CD4-positive, alpha-beta T cell (primary cell): ENCODE results near the gene ADCY5. TPM values are rescaled to one million over a fixed set of nuclear protein-coding genes. Genes with fewer than 3 reads are reported as not detected.

Experiments
- ATAC-seq: fragments of 200-7000 bp; cut with Tn5 transposase; one replicate; pipeline ENCODE4 v1.10.0; 2022; ENCODE audit warnings: mild to moderate bottlenecking; ENCODE audit not compliant: poor library complexity
- CTCF ChIA-PET: fragments of 350-600 bp; sonication (Branson Sonifier 250); formaldehyde crosslinking; loops from one replicate; lab custom pipeline; 2021; ENCODE audit warnings: antibody characterized with exemption, inconsistent platforms; lab: Charles Lee
- POLR2A ChIA-PET: fragments of 350-600 bp; sonication (Branson Sonifier 250); formaldehyde crosslinking; loops from one replicate; lab custom pipeline; 2021; ENCODE audit warnings: antibody characterized with exemption, inconsistent platforms; lab: Charles Lee
- DNase-seq, 14 experiments: peaks; one replicate each; pipeline ENCODE4 v3.0.0-alpha.2; 2013 to 2020; ENCODE audit warnings: mixed read lengths in 2 of 14
- H3K27ac ChIP-seq, 2 donors: one replicate each; pipeline versions ENCODE4 v1.5.1 to v1.7.0; 2013; ENCODE audit warnings: low read length in 2 of 2, low read depth in 1 of 2, mild to moderate bottlenecking in 1 of 2
- H3K27me3 ChIP-seq, 2 experiments: 1 replicate in 1 of 2; 2 replicates in 1 of 2; pipeline versions ENCODE4 v1.6.1 to v1.7.0; 2013; ENCODE audit warnings: low read length in 2 of 2, control low read depth in 1 of 2, mild to moderate bottlenecking in 1 of 2, moderate library complexity in 1 of 2; ENCODE audit not compliant: insufficient read depth in 2 of 2, control insufficient read depth in 1 of 2
- H3K36me3 ChIP-seq: one replicate; pipeline ENCODE4 v1.6.1; 2013; ENCODE audit warnings: low read length, control low read depth; ENCODE audit not compliant: insufficient read depth
- H3K4me1 ChIP-seq: one replicate; pipeline ENCODE4 v1.6.1; 2013; ENCODE audit warnings: low read length, control low read depth; ENCODE audit not compliant: insufficient read depth
- H3K4me3 ChIP-seq: one replicate; pipeline ENCODE4 v1.5.1; 2013; ENCODE audit warnings: mild to moderate bottlenecking, low read length, moderate library complexity
- H3K9me3 ChIP-seq, 2 experiments: 1 replicate in 1 of 2; 2 replicates in 1 of 2; pipeline versions ENCODE4 v1.6.1 to v1.7.0; 2013; ENCODE audit warnings: low read length in 2 of 2, mild to moderate bottlenecking in 2 of 2, control low read depth in 1 of 2, moderate library complexity in 1 of 2; ENCODE audit not compliant: control insufficient read depth in 1 of 2, insufficient read depth in 1 of 2
- H3K27ac Mint-ChIP-seq: one replicate; pipeline ENCODE4 v1.8.0; 2020; ENCODE audit warnings: mixed read lengths
- H3K27me3 Mint-ChIP-seq: one replicate; pipeline ENCODE4 v1.8.0; 2021; ENCODE audit warnings: mixed read lengths
- H3K36me3 Mint-ChIP-seq: one replicate; pipeline ENCODE4 v1.8.0; 2021; ENCODE audit warnings: low read depth, mixed read lengths
- H3K4me1 Mint-ChIP-seq: one replicate; pipeline ENCODE4 v1.8.0; 2021; ENCODE audit warnings: low read depth, mixed read lengths
- H3K4me3 Mint-ChIP-seq: one replicate; pipeline ENCODE4 v1.8.0; 2020; ENCODE audit warnings: mild to moderate bottlenecking, mixed read lengths
- H3K9me3 Mint-ChIP-seq: one replicate; pipeline ENCODE4 v1.8.0; 2020; ENCODE audit warnings: mixed read lengths
- intact Hi-C, 2 experiments: fragments of 100-400 bp; cut with DNase I in 1 of 2; cut with micrococcal nuclease in 1 of 2; formaldehyde crosslinking; loops; one replicate each; pipeline versions ENCODE4 v1.15.1 to v1.9.0; 2023 to 2025; cut with DNase I, micrococcal nuclease
- total RNA-seq, 174 experiments: library from RNA in 2 of 174; stranded (reverse) in 2 of 174; gene quantifications; one replicate each; pipeline ENCODE4 v1.2.3 and lab custom pipeline; 2021 to 2026
- TF ChIP-seq, protein P1 (sequence below): fragments of 200-600 bp; IDR thresholded peaks from one replicate; pipeline ENCODE4 v1.8.0; 2022; ENCODE audit warnings: antibody characterized with exemption, mild to moderate bottlenecking

Gene ADCY5
- total RNA-seq, 2 experiments from 2014 or later = not detected

- ATAC-seq (no peak), DNase-seq (no peak)
- TF ChIP-seq, protein P1, sequence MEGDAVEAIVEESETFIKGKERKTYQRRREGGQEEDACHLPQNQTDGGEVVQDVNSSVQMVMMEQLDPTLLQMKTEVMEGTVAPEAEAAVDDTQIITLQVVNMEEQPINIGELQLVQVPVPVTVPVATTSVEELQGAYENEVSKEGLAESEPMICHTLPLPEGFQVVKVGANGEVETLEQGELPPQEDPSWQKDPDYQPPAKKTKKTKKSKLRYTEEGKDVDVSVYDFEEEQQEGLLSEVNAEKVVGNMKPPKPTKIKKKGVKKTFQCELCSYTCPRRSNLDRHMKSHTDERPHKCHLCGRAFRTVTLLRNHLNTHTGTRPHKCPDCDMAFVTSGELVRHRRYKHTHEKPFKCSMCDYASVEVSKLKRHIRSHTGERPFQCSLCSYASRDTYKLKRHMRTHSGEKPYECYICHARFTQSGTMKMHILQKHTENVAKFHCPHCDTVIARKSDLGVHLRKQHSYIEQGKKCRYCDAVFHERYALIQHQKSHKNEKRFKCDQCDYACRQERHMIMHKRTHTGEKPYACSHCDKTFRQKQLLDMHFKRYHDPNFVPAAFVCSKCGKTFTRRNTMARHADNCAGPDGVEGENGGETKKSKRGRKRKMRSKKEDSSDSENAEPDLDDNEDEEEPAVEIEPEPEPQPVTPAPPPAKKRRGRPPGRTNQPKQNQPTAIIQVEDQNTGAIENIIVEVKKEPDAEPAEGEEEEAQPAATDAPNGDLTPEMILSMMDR = no peak
- Histone ChIP-seq H3K4me3 (no peak overlapping the region), H3K4me1 (no peaks in the 10 kb centered on the region), H3K36me3 (no peaks in the 10 kb centered on the region), H3K27ac (no peak overlapping the region), H3K27me3 (no peaks in the 10 kb centered on the region), H3K9me3 (no peaks in the 10 kb centered on the region)
- Mint-ChIP-seq H3K27ac (no peak overlapping the region), H3K36me3 (no peaks in the 10 kb centered on the region), H3K4me1 (no peaks in the 10 kb centered on the region), H3K9me3 (no peaks in the 10 kb centered on the region), H3K4me3 (no peak overlapping the region), H3K27me3 (peaks cover 39% of the 10 kb centered on the region)
- intact Hi-C loops = no loop called here
- ChIA-PET POLR2A (no interaction called here), CTCF (no interaction called here)
These were observed 50.7 kb downstream of the ADCY5 start for GRCh38 chr3:123397921-123398785.

GRCh38 chr3:123397050-123397590 lies 51.8 kb downstream of the ADCY5 start:
- no peaks in the 10 kb centered on the region for H3K27me3 ChIP-seq
- intact Hi-C loops = no loop called here
- no peak for ATAC-seq
- TF ChIP-seq, protein P1 = no peak
- H3K9me3 ChIP-seq = no peaks in the 10 kb centered on the region
- H3K27ac ChIP-seq = no peak overlapping the region
- Mint-ChIP-seq H3K27ac (no peak overlapping the region), H3K36me3 (no peaks in the 10 kb centered on the region), H3K4me3 (no peak overlapping the region), H3K9me3 (no peaks in the 10 kb centered on the region), H3K4me1 (no peaks in the 10 kb centered on the region), H3K27me3 (peaks cover 47% of the 10 kb centered on the region)
- DNase-seq = no peak
- ChIA-PET POLR2A (no interaction called here), CTCF (no interaction called here)
- H3K4me1 ChIP-seq = no peaks in the 10 kb centered on the region
- no peaks in the 10 kb centered on the region for H3K36me3 ChIP-seq
- no peak overlapping the region for H3K4me3 ChIP-seq

DNA sequence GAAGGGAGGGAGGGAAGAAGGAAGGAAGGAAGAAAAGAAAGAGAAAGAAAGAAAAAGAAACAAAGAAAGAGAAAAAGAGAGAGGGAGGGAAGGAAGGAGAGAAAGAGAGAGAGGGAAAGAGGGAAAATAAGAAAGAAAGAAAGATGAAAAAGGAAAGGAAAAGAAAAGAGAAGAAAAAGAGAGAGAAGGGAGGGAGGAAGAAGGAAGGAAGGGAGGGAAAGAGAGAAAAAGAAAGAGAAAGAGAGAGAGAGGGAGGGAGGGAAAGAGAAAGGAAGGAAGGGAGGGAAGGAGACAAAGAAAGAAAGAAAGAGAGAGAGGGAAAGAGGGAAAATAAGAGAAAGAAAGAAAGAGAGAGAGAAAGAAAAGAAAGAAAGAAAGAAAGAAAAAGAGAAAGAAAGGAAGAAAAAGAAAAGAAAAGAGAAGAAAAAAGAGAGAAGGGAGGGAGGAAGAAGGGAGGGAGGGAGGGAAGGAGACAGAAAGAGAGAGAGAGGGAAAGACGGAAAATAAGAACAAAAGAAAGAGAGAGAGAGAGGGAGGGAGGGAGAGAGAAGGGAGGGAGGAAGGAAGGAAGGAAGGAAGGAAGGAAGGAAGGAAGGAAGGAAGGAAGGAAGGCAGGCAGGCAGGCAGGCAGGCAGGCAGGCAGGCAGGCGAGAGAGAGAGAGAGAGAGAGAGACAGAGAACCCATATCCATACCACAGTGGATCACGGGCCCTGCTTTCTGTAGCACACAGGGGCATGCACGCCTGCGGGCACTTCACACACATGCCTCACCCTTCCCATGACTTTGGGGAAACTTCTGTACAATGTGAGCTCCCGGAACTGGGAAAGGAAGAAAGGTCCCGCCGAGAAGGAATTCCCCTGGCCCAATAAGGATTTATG lies 52.5 kb downstream of the ADCY5 start:
- CTCF ChIA-PET = no interaction called here
- Mint-ChIP-seq H3K27me3 (peaks cover 47% of the 10 kb centered on the region), H3K4me3 (no peak overlapping the region), H3K4me1 (no peaks in the 10 kb centered on the region), H3K27ac (no peak overlapping the region), H3K9me3 (no peaks in the 10 kb centered on the region), H3K36me3 (no peaks in the 10 kb centered on the region)
- intact Hi-C loops = no loop called here
- Histone ChIP-seq H3K36me3 (no peaks in the 10 kb centered on the region), H3K4me3 (no peak overlapping the region), H3K27ac (no peak overlapping the region), H3K9me3 (no peaks in the 10 kb centered on the region), H3K27me3 (no peaks in the 10 kb centered on the region), H3K4me1 (no peaks in the 10 kb centered on the region)
- DNase-seq (no peak), ATAC-seq (no peak)
- TF ChIP-seq, protein P1 = no peak
- POLR2A ChIA-PET = no interaction called here
